HCT116 (cell line): Measurements from ENCODE around the gene CAPN13.

ENCODE experiments used
- ATF3 ChIP-seq: IDR thresholded peaks from 2 replicates; pipeline ENCODE4 v1.6.1; 2012
- CEBPB ChIP-seq: IDR thresholded peaks from 2 replicates; pipeline ENCODE4 v1.6.1; 2012; ENCODE audit warnings: low read depth
- CTCF ChIP-seq, 3 experiments: fragments of 200-600 bp in 1 of 3; sonication (generic) in 1 of 3; IDR thresholded peaks in 2 of 3; conservative IDR thresholded peaks in 1 of 3; 2 replicates each; pipeline ENCODE4 v1.5.1; 2012 to 2017; ENCODE audit warnings: low read depth in 2 of 3, low read length in 2 of 3, antibody characterized with exemption in 1 of 3, borderline replicate concordance in 1 of 3, control low read depth in 1 of 3, mild to moderate bottlenecking in 1 of 3, mixed read lengths in 1 of 3, mixed run types in 1 of 3, moderate library complexity in 1 of 3; ENCODE audit not compliant: insufficient read depth in 1 of 3
- EZH2 ChIP-seq: fragments of 200-600 bp; sonication (generic); IDR thresholded peaks from 2 replicates; pipeline ENCODE4 v1.6.1; 2017; ENCODE audit warnings: antibody characterized with exemption, mixed run types
- EZH2phosphoT487 ChIP-seq: fragments of 200-600 bp; IDR thresholded peaks from 2 replicates; pipeline ENCODE4 v1.6.1; 2018; ENCODE audit warnings: antibody characterized with exemption, borderline replicate concordance
- JUND ChIP-seq: IDR thresholded peaks from 2 replicates; pipeline ENCODE4 v1.6.1; 2012
- POLR2A ChIP-seq: IDR thresholded peaks from 2 replicates; pipeline ENCODE4 v1.7.0; 2011; ENCODE audit warnings: borderline replicate concordance; ENCODE audit not compliant: insufficient read depth, insufficient read length; ENCODE audit errors: extremely low read depth
- POLR2AphosphoS5 ChIP-seq: IDR thresholded peaks from 2 replicates; pipeline ENCODE4 v1.6.1; 2011; ENCODE audit warnings: mild to moderate bottlenecking, low read depth, low read length, moderate library complexity
- RAD21 ChIP-seq: IDR thresholded peaks from 2 replicates; pipeline ENCODE4 v1.6.1; 2012; ENCODE audit warnings: low read depth, mild to moderate bottlenecking
- SIN3A ChIP-seq: IDR thresholded peaks from 2 replicates; pipeline ENCODE4 v1.6.1; 2012; ENCODE audit warnings: low read depth
- YY1 ChIP-seq: IDR thresholded peaks from 2 replicates; pipeline ENCODE4 v1.6.1; 2011; ENCODE audit warnings: low read length, low read depth, moderate library complexity, mild to moderate bottlenecking; ENCODE audit not compliant: insufficient replicate concordance; ENCODE audit errors: extremely low read depth
- ZBTB33 ChIP-seq: IDR thresholded peaks from 2 replicates; pipeline ENCODE4 v1.6.1; 2011; ENCODE audit warnings: mild to moderate bottlenecking, low read length, moderate library complexity; ENCODE audit not compliant: insufficient replicate concordance; ENCODE audit errors: extremely low read depth
- ZNF274 ChIP-seq: fragments of 200-500 bp; sonication (Bioruptor generic); IDR thresholded peaks from 2 replicates; pipeline ENCODE4 v1.6.1; 2014; ENCODE audit warnings: mild to moderate bottlenecking, low read depth, low read length, inconsistent platforms

GRCh38 chr2:30732376-30732775 is 74.9 kb downstream of the CAPN13 start:
- TF ChIP-seq EZH2phosphoT487, result no peak
- no peak for TF ChIP-seq ATF3
- no peak for TF ChIP-seq YY1
- no peak for TF ChIP-seq POLR2A
- no peak for TF ChIP-seq EZH2
- TF ChIP-seq CTCF (IDR thresholded peaks at IDR 0.05 in 2 of 3, conservative IDR thresholded peaks at IDR 0.05 in 1 of 3; ENCODE audit: borderline replicate concordance in 1 of 3, insufficient read depth in 1 of 3, low read depth in 2 of 3, low read length in 2 of 3), result no peak
- TF ChIP-seq POLR2AphosphoS5, result no peak
- no peak for TF ChIP-seq JUND
- TF ChIP-seq CEBPB, result no peak
- TF ChIP-seq SIN3A, result no peak
- no peak for TF ChIP-seq ZNF274
- no peak for TF ChIP-seq ZBTB33
- no peak for TF ChIP-seq RAD21
